SK-MEL-5 (cell line): Measurements from ENCODE around the gene RPL34. TPM values are rescaled to one million over a fixed set of nuclear protein-coding genes. Genes with fewer than 3 reads are reported as not detected.

Experiments
- DNase-seq: peaks from one replicate; pipeline ENCODE4 v3.0.0-alpha.2; 2016; ENCODE audit warnings: low read depth, low spot score
- in situ Hi-C: cut with HindIII; loops from 2 replicates; pipeline ENCODE4 v1.10.0; 2016; ENCODE audit warnings: low sequenced_read_pairs, high pct_unique_total_duplicates, low pct_unique_long_range_greater_than_20kb
- total RNA-seq: library from RNA; depleted of rRNA; stranded (reverse); fragments of >200 nt; shearing (Covaris generic); gene quantifications from 2 replicates; pipeline ENCODE4 v1.2.3, GENCODE V29; 2014

Gene RPL34
- total RNA-seq, 1 experiment from 2014 or later = 1,528 TPM

GRCh38 chr4:108620933-108621905, 843 bp downstream of the RPL34 start:
- DNase-seq = no peak
- in situ Hi-C loops = no loop called here

GRCh38 chr4:108622022-108622421, 1.6 kb downstream of the RPL34 start:
- DNase-seq = no peak
- in situ Hi-C loops = no loop called here

DNA sequence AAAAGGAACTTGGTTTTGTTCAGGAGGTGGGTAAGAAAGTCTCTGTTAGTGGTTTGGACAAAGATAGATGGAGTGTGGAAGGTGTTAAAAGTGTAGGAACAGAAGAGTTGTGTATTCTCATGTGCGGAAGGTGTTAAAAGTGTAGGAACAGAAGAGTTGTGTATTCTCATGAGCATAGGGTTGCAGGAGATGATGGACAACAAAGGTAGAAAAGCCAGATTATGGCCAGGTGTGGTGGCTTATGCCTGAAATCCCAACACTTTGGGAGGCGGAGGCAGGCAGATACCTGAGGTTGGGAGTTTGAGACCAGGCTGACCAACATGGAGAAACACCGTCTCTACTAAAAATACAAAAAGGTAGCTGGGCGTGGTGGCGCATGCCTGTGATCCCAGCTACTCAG, 2.5 kb downstream of the RPL34 start:
- DNase-seq = no peak
- in situ Hi-C loops = no loop called here

DNA sequence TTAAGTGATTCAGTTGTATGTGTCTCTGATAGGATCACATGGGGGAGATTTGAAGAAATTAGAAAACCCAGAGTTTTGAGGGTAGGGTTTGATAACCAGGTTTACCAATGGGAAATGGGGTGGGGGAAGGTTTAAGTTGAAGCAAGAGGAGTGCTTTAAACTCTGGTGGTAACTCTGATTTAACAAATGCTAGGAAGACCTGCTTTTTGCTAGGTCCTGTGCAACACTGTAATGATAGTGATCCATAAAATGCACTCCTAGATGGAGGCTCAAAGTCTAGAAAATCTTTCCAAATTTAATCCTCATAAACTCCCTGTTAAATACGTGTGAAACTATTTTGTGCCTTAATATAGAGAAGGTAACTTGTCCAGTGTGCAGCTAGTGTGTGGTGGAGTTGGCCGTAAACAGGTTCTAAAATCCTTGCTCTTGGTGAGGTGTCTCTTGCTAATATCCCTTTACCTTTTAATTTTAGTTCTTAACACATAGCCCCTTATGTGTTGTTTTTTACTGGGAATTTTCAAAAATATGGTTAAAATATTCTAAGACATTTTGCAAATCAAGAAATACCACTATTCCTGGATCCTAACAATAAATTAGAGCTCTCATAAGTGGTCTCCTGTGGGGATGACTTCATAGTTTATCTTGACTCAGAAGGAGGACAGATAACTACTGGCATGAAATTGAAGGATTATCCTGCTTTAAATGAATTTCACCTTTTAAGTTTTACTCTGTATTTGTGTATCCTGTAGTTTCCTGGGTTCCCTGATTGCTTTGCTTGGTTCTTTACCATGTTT, 4.1 kb downstream of the RPL34 start:
- no peak for DNase-seq
- in situ Hi-C loops = no loop called here

- in situ Hi-C loops = no loop called here
- no peak for DNase-seq
Observed at GRCh38 chr4:108626056-108626455, 5.7 kb downstream of the RPL34 start.

DNA sequence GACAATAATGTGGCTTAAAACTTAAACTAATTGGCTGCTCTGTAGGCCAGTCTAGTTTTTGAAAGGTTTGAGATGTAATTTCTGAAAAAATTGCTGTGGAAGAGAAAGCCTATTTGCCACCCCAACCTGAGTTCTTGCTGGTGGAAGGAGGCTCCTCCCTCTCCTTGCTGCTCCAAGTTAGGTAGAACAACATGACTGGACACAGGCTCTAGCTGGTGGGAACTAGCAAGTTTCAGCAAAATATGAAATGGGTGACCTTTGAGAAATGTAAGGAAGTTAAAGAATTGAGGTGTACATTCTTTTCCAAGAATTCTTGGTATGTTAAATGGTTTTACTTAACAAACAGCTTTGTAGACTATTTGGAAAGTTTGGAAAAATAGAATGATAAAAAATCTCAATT, 8.0 kb downstream of the RPL34 start:
- in situ Hi-C loops = no loop called here
- DNase-seq = no peak

DNA sequence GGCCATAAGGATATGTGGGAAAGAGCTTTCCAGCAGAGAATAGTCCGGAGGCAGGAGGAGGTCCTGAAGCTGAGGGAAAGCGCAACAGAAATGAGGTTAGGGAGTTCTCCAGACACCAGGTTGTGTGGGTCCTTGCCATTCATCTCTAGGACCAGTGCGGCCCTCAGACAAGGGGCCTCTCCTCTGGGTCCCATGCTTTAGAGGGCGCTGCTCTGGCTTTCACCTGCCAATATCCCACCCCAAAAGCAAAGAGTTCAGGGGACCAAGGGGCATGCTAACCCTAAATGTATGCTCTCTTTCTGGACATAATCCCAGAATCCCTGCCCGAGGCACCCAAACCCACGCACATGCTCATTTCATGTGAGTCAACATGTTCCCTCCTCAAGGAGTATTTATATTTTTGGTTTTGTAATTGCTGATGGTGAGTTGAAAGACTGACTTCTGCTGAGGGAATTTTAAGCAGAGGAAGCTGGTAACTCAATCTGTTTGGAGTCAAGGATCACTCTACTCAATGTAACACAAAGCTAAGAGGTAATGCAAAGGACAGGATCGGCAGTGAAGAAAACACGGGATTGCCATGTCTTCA, 14.8 kb downstream of the RPL34 start:
- in situ Hi-C loops = no loop called here
- DNase-seq = no peak

- in situ Hi-C loops = no loop called here
- no peak for DNase-seq
Observed at GRCh38 chr4:108636246-108636645, 15.9 kb downstream of the RPL34 start.

DNA sequence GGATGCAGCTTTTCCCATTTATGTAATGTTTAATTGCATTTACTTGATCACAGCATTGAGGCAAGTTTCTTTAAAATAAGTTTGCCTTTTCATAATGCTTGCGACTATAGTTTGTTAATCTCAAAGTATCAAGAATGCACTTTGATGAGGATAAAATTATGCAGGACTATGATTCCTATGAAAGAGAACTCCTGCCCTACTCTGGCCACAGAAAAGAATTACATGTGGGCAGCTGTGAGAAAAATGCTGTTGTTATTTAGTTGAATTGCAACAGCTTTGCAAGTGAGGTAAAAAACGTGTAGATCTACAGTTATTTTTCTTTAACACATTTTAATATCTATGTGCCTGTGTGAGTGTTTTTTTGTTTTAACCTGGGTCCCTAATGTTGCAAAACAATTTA, 17.5 kb downstream of the RPL34 start:
- in situ Hi-C loops = no loop called here

GRCh38 chr4:108644237-108644636, 23.9 kb downstream of the RPL34 start:
- in situ Hi-C loops = no loop called here
- DNase-seq = no peak

More for the DNA sequence above, 17.5 kb downstream of the RPL34 start:
- DNase-seq = peak; percentile 44

GRCh38 chr4:108646706-108647105, 26.3 kb downstream of the RPL34 start:
- in situ Hi-C loops = no loop called here
- no peak for DNase-seq

GRCh38 chr4:108649863-108650211, 29.5 kb downstream of the RPL34 start:
- in situ Hi-C loops = no loop called here

DNA sequence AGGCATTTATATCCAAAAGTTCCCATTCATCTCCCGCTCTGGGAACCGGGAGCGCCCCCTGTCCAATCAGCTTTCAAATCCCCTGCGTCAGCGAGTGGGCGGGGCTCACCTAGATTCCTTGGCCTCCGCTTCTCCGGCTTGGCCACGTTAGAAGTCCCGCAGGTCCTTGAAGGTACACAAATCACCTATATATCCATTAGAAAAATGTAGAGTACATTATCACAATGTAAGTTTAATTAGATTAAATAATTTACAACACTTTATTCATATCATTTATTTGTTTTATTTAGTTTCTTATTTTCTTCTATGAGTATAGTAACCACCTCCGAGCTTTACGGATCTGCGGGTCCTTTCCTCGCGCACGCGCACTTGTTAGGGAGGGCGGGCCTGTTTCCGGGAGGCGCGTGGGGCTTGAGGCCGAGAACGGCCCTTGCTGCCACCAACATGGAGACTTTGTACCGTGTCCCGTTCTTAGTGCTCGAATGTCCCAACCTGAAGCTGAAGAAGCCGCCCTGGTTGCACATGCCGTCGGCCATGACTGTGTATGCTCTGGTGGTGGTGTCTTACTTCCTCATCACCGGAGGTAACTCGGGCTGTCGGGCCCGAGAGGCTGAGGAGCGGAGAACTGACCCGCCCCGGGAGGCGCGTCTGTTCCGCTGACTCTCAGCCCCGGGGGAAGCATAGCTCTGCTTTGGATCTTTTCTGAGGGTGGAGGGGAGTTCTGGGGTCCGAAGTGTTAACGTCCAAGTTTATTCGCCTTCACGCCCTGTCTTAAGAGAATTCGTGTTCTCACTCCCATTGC, 30.0 kb downstream of the RPL34 start, which contains the start of gene OSTC:
TSS of gene OSTC (plus strand) at position 388 of the 802 bp plus-strand sequence. CDS start at position 445, 57 bp downstream.
- in situ Hi-C loops = no loop called here
- DNase-seq = peak; percentile 94

More at GRCh38 chr4:108649863-108650211, 29.5 kb downstream of the RPL34 start:
- DNase-seq = no peak

- DNase-seq = peak; percentile 24
- in situ Hi-C loops = no loop called here
Observed at GRCh38 chr4:108651014-108651791, 30.8 kb downstream of the RPL34 start.

GRCh38 chr4:108662629-108663028, 42.3 kb downstream of the RPL34 start:
- no peak for DNase-seq
- in situ Hi-C loops = no loop called here

GRCh38 chr4:108674356-108674977, 54.1 kb downstream of the RPL34 start:
- no peak for DNase-seq
- in situ Hi-C loops = no loop called here
